ENCODE data around the gene GBP1. TPM values are rescaled to one million over a fixed set of nuclear protein-coding genes. Genes with fewer than 3 reads are reported as not detected.
"Not testable (repeated sequence)": the region's sequence is repeated elsewhere in the genome, so short reads cannot be mapped to it uniquely, and the experiment has no call there.

GBP1 gene
- total RNA-seq, 2 donors from 2014 or later, result 27.3 to 29.4 TPM

DNA sequence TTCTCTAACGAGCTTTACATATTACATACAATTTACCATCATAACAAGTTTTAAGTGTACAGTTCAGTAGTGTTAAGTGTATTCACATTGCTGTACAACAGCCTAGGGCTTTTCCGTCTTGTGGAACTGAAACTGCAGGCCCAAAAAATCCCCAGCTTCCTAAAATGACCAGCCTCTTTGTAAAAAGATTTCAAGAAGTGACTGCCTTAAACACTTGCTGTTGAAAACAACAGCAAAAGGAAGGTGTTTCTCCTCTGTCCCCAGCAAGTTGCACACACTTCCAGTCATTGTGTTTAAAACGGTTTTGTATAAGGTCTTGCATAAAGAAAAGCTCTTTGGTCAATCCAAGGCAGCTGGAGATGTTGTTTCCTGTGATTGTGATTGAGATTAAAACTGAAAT lies 16.0 kb upstream of the GBP1 start:
- Mint-ChIP-seq H3K27me3 (no peaks in the 10 kb centered on the region), H3K4me3 (no peak overlapping the region), H3K27ac (no peak overlapping the region), H3K36me3 (ENCODE audit: low read depth) (no peaks in the 10 kb centered on the region), H3K4me1 (peaks cover 6% of the 10 kb centered on the region)
- DNase-seq, result no peak
- H3K9me3 ChIP-seq (ENCODE audit: control insufficient read depth, low read length, poor library complexity, severe bottlenecking), result no peaks in the 10 kb centered on the region
- no peak for ATAC-seq

DNA sequence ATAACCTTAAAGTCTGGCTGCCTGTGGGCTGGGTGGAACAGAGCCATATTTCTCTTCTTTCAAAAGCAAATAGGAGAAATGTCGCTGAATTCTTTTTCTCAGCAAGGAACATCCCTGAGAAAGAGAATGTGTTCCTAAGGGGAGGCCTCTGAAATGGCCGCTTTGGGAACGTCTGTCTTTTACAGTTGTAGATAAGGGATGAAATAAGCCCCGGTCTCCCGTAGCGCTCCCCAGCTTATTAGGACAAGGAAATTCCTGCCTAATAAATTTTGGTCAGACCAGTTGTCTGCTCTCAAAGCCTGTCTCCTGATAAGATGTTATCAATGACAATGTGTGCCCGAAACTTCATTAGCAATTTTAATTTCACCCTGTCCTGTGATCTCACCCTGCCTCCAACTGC lies 15.1 kb upstream of the GBP1 start:
- H3K27ac Mint-ChIP-seq, result not testable (repeated sequence)

DNA sequence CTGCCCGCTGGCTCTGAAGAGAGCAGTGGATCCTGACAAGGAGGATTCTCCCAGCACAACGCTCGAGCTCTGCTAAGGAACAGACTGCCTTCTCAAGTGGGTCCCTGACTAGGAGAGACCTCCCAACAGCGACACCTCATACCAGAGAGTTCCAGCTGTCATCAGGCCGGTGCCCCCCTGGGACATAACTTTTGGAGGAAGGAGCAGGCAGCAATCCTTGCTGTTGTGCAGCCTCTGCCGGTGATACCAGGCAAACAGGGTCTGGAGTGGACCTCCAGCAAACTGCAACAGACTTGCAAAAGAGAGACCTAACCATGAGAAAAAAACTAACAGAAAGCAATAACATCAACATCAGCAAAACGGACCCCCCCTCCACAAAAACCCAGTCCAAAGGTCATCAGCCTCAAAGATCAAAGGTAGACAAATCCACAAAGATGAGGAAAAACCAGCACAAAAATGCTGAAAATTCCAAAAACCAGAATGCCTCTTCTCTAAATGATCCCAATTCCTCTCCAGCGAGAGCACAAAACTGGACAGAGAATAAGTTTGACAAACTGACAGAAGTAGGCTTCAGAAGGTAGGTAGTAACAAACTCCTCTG lies 7.6 kb upstream of the GBP1 start:
- not testable (repeated sequence) for H3K27me3 Mint-ChIP-seq; H3K27ac Mint-ChIP-seq; DNase-seq; H3K9me3 ChIP-seq (ENCODE audit: control insufficient read depth, low read length, poor library complexity, severe bottlenecking); ATAC-seq; H3K36me3 Mint-ChIP-seq (ENCODE audit: low read depth); H3K4me3 Mint-ChIP-seq
- H3K4me1 Mint-ChIP-seq, result peaks cover 13% of the 10 kb centered on the region

More for the DNA sequence above, 15.1 kb upstream of the GBP1 start:
- H3K9me3 ChIP-seq (ENCODE audit: control insufficient read depth, low read length, poor library complexity, severe bottlenecking); H3K36me3 Mint-ChIP-seq (ENCODE audit: low read depth); H3K27me3 Mint-ChIP-seq; H3K4me1 Mint-ChIP-seq; ATAC-seq; H3K4me3 Mint-ChIP-seq; DNase-seq: not testable (repeated sequence)

DNA sequence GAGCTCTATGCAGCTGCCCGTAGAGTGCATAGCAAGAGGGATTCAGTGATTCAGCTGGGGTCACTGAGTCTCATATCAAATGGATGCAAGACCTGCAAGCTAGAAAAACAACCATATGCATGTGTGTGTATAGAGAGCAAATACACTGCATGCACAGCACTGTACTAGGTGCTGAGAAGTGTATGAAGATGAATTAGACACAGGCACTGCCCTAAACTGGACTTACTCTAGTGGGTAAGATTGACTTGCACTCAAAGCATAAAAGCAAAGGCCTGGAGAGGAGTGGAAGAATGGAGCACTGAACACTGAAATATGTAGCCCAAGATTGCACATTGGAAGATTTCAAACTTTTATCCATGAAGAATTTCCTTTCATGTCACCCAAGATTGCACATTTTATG lies 5.5 kb upstream of the GBP1 start:
- Mint-ChIP-seq H3K4me1 (peaks cover 13% of the 10 kb centered on the region), H3K4me3 (peak overlapping the region; percentile 85), H3K27me3 (no peaks in the 10 kb centered on the region), H3K27ac (peak overlapping the region; percentile 83), H3K36me3 (ENCODE audit: low read depth) (peaks cover 3% of the 10 kb centered on the region)
- no peaks in the 10 kb centered on the region for H3K9me3 ChIP-seq (ENCODE audit: control insufficient read depth, low read length, poor library complexity, severe bottlenecking)
- DNase-seq, result no peak
- no peak for ATAC-seq

DNA sequence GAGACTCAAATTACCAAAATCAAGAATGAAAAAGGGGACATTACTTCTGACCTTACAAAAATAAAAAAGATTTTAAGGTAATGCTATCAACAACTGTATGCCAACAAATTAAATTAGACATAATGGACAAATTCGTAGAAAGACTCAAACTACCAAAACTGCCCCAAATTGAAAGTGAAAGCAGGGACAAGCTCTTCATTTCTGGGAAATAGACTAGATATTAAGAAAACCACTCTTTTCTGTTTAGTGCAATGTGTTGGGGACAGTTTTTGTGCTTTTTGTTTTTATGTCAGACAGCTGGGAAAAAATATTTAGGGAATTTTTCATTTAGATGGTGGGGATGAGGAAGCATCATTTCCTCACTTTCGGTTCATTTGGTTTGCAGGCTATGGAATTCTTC lies 4.9 kb upstream of the GBP1 start:
- H3K9me3 ChIP-seq (ENCODE audit: control insufficient read depth, low read length, poor library complexity, severe bottlenecking), result no peaks in the 10 kb centered on the region
- peaks cover 3% of the 10 kb centered on the region for H3K36me3 Mint-ChIP-seq (ENCODE audit: low read depth)
- no peak for DNase-seq
- H3K27me3 Mint-ChIP-seq, result no peaks in the 10 kb centered on the region
- peaks cover 13% of the 10 kb centered on the region for H3K4me1 Mint-ChIP-seq
- peak overlapping the region; percentile 83 for H3K27ac Mint-ChIP-seq
- H3K4me3 Mint-ChIP-seq, result peak overlapping the region; percentile 85
- ATAC-seq, result no peak

DNA sequence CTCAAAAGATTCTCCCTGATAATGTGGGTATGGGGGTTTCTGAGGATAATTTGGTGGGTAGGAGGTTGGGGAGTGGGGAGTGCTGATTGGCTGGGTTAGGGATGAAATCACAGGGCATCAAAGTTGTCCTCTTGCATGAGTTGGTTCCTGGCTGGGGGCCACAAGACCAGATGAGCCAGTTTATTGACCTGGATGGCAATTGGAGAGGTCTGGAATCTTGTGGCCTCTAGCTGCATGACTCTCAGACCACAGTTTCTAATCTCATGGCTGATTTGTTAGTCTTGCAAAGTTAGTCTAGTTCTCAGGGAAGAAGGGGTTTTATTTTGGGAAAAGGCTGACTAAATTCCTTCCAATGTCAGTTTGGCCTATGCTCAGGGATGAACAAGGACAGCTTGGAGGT lies 3.3 kb upstream of the GBP1 start:
- peak overlapping the region; percentile 83 for H3K27ac Mint-ChIP-seq
- H3K9me3 ChIP-seq (ENCODE audit: control insufficient read depth, low read length, poor library complexity, severe bottlenecking), result no peaks in the 10 kb centered on the region
- ATAC-seq (no peak), DNase-seq (no peak)
- no peak overlapping the region for H3K4me3 Mint-ChIP-seq
- H3K4me1 Mint-ChIP-seq, result peaks cover 25% of the 10 kb centered on the region
- no peaks in the 10 kb centered on the region for H3K27me3 Mint-ChIP-seq
- H3K36me3 Mint-ChIP-seq (ENCODE audit: low read depth), result no peaks in the 10 kb centered on the region

DNA sequence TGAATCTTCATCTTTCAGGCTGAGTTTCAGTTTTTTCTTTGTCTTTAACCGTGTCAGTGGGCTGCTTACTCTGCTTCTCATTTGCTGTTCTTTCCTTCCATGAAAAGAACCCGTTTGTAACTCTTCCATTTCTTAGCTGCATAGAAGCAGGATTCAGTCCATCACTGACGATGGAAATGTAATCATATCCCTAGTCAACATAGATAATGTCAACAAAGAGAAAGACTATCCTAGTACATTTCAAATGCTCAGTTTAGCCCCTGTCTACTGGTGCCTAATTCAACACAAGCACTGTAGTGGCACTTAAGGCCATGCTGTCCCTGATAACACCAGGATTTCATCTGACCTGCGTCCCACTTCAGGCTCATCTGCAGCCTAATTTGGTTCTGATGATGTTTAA lies 376 bp downstream of the GBP1 start:
- ATAC-seq, result peak; percentile 68
- Mint-ChIP-seq H3K27ac (peak overlapping the region; percentile 97), H3K27me3 (no peaks in the 10 kb centered on the region), H3K36me3 (ENCODE audit: low read depth) (no peaks in the 10 kb centered on the region), H3K4me1 (peaks cover 35% of the 10 kb centered on the region), H3K4me3 (peak overlapping the region; percentile 96)
- no peaks in the 10 kb centered on the region for H3K9me3 ChIP-seq (ENCODE audit: control insufficient read depth, low read length, poor library complexity, severe bottlenecking)
- no peak for DNase-seq

DNA sequence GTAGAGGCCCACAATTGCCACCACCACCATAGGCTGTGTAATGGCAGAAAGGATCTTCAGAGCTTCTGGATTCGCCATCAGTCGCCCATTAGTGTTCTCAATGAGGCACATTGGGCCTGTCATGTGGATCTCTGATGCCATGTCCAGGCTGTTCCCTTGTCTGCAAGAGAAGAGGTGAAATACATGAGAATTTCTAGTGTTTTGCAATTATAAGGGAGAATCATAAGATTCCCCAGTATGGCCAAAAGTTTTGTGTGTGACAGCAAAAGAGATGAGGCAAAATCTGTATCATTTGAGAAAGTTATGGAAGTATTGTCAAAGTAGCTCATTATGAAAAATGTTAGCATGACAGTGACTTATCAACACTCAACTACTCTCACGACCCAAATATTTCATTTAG lies 1.9 kb downstream of the GBP1 start:
- H3K4me1 Mint-ChIP-seq, result peaks cover 34% of the 10 kb centered on the region
- no peaks in the 10 kb centered on the region for H3K27me3 Mint-ChIP-seq
- ATAC-seq (no peak), DNase-seq (no peak)
- H3K27ac Mint-ChIP-seq, result peak overlapping the region; percentile 11
- H3K4me3 Mint-ChIP-seq, result peak overlapping the region; percentile 96
- H3K9me3 ChIP-seq (ENCODE audit: control insufficient read depth, low read length, poor library complexity, severe bottlenecking), result no peaks in the 10 kb centered on the region
- H3K36me3 Mint-ChIP-seq (ENCODE audit: low read depth), result peaks cover 4% of the 10 kb centered on the region

DNA sequence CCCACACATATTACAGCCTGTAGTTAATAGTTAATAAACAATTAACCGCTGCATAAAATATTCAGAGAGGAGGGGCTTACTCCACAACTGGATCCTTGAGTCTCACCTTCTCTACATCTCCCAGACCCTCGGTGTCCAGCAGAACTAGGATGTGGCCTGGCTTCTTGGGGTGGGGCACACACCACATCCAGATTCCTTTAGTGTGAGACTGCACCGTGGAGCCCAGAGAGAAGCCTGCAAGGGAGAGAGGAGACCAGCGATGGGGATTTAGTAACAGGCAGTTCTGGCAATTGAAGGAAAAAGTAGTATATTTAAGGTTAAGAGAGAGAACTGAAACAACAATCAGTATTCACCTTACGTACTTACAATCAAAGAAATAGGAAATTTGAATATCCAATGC lies 4.9 kb downstream of the GBP1 start:
- DNase-seq (no peak), ATAC-seq (no peak)
- H3K9me3 ChIP-seq (ENCODE audit: control insufficient read depth, low read length, poor library complexity, severe bottlenecking), result no peaks in the 10 kb centered on the region
- Mint-ChIP-seq H3K4me3 (peak overlapping the region; percentile 3), H3K36me3 (ENCODE audit: low read depth) (peaks cover 6% of the 10 kb centered on the region), H3K27me3 (no peaks in the 10 kb centered on the region), H3K27ac (peak overlapping the region; percentile 53), H3K4me1 (peaks cover 32% of the 10 kb centered on the region)

DNA sequence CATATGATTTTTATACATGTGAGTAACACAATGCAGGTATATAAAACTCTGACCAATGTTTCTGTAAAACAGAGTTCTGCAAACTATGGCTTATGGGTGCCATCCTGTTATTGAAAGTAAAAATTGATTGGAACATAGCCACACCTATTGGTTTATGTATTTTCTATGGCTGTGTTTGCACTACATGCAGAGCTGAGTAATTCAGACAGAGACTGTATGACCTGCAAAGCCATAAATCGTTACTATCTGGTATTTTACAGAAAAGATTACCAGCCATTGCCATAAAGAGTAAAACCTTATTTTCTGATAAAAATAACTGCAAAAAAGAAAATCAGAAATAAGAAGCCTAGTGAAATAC lies 13.1 kb downstream of the GBP1 start:
- H3K27me3 Mint-ChIP-seq, result no peaks in the 10 kb centered on the region
- H3K4me3 Mint-ChIP-seq, result no peak overlapping the region
- H3K9me3 ChIP-seq (ENCODE audit: control insufficient read depth, low read length, poor library complexity, severe bottlenecking), result no peaks in the 10 kb centered on the region
- peaks cover 5% of the 10 kb centered on the region for H3K36me3 Mint-ChIP-seq (ENCODE audit: low read depth)
- H3K4me1 Mint-ChIP-seq, result peaks cover 4% of the 10 kb centered on the region
- ATAC-seq, result no peak
- no peak for DNase-seq
- no peak overlapping the region for H3K27ac Mint-ChIP-seq

DNA sequence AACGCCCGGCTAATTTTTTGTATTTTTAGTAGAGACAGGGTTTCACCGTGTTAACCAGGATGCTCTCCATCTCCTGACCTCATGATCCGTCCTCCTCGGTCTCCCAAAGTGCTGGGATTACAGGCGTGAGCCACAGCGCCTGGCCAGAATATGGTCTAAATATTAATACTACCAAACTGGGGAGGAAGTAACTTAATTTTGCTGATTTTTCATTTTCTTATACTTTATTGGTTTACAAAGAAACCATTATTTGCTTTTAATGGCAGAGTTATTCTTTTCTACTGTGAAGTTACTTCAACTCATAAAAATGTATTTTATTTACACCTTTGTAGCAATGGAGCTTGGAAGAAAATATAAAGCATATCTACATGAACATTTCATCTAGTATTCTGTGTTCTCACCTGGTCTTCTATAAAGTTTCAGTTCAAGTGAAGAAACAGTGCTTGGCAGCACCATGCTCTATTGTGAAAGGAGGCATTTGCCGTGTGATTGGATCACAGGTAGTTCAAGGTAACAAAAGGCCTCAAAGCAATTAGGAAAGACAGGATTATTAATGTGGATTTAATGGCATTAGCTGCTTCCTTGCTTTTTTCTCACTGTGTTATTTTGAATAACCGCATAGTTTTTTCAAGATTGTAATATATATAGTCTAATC lies 13.6 kb downstream of the GBP1 start:
- H3K4me1 Mint-ChIP-seq, result peaks cover 4% of the 10 kb centered on the region
- peaks cover 4% of the 10 kb centered on the region for H3K36me3 Mint-ChIP-seq (ENCODE audit: low read depth)
- no peaks in the 10 kb centered on the region for H3K9me3 ChIP-seq (ENCODE audit: control insufficient read depth, low read length, poor library complexity, severe bottlenecking)
- no peak for DNase-seq
- no peak overlapping the region for H3K27ac Mint-ChIP-seq
- no peaks in the 10 kb centered on the region for H3K27me3 Mint-ChIP-seq
- H3K4me3 Mint-ChIP-seq, result no peak overlapping the region
- no peak for ATAC-seq

DNA sequence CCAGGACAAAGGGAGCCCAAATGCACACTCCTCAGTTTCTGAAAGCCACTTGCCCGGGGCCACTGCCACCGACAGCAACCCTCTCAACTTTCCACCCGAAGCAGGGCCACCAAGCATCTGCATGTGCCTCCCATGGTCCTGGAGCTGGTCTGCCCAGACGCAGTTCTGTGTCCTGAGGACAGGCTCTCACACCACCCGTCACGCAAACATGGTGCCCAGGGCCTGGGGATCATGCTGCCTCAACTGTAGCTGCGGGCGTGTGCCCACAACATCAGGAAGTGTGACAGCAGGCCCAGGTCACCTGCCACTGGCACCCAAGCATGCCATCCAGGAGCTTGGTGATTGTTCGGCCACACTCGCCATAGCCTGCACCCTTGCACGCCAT lies 14.4 kb downstream of the GBP1 start:
- Mint-ChIP-seq H3K4me3 (no peak overlapping the region), H3K4me1 (peaks cover 4% of the 10 kb centered on the region), H3K27me3 (no peaks in the 10 kb centered on the region), H3K36me3 (ENCODE audit: low read depth) (peaks cover 2% of the 10 kb centered on the region), H3K27ac (no peak overlapping the region)
- no peak for DNase-seq
- ATAC-seq, result no peak
- no peaks in the 10 kb centered on the region for H3K9me3 ChIP-seq (ENCODE audit: control insufficient read depth, low read length, poor library complexity, severe bottlenecking)

DNA sequence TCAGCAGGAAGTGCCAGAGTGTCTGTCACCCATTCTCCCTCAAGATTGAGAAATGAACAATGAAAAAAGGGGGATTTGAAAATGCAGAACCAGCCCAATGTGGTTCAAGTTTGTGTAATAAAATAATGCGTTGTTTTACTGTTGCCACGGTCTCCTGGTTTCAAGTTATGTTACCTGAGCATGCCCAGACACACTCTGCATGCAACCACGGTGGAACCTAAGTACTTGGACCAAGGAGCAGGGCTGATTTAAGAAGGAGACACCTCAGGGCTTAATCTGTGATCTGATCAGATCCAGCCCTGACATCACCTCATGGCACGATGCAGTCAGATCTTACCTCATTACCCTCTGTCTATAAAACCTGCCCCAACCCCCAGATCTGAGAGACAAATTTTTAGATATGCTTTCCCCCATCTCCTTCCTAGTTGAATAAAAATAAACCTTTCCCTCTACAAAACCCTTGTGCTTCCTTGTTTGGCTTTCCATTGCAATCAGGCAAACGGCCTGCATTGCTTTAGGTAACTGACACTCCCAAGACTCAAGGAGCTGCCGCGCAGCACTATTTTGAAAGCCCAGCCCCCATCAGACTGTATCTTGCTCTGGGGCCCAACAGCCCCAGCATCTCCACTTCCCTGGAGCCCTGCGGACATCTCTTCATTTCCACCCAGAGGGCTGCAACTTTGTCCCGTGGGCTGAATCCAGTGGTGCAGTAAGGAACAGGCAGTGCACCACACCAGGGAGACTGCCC lies 14.9 kb downstream of the GBP1 start:
- ATAC-seq; DNase-seq; H3K36me3 Mint-ChIP-seq (ENCODE audit: low read depth); H3K4me3 Mint-ChIP-seq; H3K27ac Mint-ChIP-seq; H3K27me3 Mint-ChIP-seq; H3K4me1 Mint-ChIP-seq; H3K9me3 ChIP-seq (ENCODE audit: control insufficient read depth, low read length, poor library complexity, severe bottlenecking): not testable (repeated sequence)

DNA sequence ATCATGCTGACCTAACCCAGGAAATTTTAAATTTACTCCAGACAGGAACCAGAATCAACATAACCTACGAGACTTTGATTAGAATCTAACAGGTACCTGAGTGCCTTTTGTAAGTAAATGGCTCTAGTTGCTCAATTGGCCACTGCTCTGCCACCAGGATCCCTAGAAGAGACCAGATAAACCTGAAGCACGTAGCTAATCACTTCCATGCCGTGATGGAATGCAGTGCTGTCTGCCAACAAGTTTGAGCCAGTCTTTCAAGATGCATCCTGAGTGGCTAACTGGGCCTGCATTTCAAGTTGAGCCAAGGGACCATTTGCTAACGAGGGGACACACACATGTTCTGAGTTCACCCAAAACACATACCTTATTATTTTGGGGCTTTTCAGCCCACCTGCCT lies 15.8 kb downstream of the GBP1 start:
- H3K36me3 Mint-ChIP-seq (ENCODE audit: low read depth); H3K4me1 Mint-ChIP-seq; H3K4me3 Mint-ChIP-seq; H3K27me3 Mint-ChIP-seq; ATAC-seq; H3K9me3 ChIP-seq (ENCODE audit: control insufficient read depth, low read length, poor library complexity, severe bottlenecking); H3K27ac Mint-ChIP-seq; DNase-seq: not testable (repeated sequence)

Measured in T-helper 17 cell (primary cell).